HG03196 (cell line): ENCODE results near the gene STMND1.

Experiments
- ATAC-seq: cut with Tn5 transposase; IDR thresholded peaks from one replicate; pipeline ENCODE4 v1.9.1; 2021; ENCODE audit not compliant: unreplicated experiment

Gene STMND1

DNA sequence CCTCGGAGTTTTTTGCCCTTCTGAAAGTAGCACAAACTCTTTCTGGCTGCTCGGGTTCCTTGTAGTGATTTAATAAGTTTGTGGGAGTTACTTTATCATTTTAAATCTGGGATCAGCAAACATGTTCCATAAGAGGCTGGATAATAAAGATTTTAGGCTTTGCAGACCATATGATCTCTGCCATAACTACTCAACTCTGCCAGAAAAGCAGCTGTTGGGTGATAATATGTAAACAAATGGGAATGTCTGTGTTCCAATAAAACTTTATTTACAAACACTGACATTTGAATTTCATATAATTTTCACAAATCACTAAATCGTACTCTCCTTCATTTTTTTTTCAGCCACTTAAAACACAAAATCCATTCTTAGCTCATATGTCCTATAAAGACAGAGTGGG is 3.9 kb upstream of the STMND1 start:
- ATAC-seq = no peak

DNA sequence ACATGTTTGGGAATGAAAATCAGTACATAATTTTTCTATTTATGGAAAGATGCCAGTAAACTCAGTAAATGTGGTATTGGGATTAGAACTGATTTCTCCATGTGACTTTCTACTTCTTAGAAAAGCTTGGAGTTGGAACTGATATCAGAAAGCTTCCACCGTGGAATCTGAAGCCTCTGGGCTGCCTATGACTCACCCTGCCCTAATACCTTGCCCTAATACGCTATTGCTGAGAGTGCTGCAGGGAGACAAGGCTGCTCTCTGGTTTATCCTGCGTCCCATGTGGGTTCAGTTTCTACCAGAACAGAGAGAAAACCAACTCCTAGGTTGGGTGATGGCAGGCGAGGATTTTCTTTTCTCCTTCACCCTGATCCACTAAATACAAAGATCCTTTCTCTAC is 3.3 kb upstream of the STMND1 start:
- no peak for ATAC-seq

- ATAC-seq = no peak
Measured at GRCh38 chr6:17099401-17100059, 2.3 kb upstream of the STMND1 start.

DNA sequence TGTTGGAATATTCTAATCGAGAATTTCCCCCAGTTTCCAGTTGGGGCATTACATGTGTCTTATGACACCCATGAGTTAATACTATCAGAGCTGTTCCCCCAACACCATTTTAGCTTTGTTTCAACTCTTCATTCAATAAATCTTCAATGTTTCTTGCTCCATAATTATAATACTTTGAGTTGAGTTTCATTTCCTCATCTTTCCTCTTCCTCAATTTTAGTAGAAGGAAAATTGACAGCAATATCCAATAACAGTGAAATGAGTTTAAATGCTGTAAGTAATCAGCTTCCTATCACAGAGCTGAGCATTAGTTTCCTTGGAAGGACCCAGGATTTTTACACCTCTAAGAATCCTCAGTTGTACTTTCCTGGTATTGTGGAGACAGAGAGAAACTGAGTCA is 1.0 kb upstream of the STMND1 start:
- ATAC-seq = no peak

DNA sequence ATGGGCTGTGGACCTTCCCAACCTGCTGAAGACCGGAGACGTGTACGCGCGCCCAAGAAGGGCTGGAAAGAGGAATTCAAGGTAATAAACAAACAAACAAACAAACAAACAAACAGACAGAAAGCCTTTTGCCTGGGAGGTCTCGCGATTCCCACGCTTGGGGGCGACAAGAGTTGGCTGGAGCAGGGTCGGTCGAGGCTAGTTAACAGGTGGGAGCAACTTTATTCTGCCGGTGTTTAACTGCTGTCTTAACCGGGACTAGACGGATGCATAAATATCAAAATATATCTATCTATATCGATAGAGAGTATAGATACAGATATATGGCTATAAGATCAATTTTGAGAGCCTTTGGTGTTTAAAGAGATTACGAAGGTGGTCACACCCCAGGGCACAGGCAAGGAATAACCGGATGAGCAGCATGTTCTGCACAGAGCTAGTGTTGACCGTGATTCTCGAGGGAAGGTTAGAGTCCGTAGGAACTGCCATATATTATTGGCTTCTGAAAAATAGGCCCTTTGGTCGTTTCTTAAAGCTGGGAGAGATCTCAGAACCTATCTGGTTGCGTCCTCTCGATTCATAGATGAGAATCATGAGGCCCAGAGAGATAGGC is 514 bp downstream of the STMND1 start:
- ATAC-seq = no peak

- ATAC-seq = no peak
Measured at GRCh38 chr6:17103715-17104114, 1.9 kb downstream of the STMND1 start.

- ATAC-seq = no peak
Measured at GRCh38 chr6:17107863-17108262, 6.0 kb downstream of the STMND1 start.

DNA sequence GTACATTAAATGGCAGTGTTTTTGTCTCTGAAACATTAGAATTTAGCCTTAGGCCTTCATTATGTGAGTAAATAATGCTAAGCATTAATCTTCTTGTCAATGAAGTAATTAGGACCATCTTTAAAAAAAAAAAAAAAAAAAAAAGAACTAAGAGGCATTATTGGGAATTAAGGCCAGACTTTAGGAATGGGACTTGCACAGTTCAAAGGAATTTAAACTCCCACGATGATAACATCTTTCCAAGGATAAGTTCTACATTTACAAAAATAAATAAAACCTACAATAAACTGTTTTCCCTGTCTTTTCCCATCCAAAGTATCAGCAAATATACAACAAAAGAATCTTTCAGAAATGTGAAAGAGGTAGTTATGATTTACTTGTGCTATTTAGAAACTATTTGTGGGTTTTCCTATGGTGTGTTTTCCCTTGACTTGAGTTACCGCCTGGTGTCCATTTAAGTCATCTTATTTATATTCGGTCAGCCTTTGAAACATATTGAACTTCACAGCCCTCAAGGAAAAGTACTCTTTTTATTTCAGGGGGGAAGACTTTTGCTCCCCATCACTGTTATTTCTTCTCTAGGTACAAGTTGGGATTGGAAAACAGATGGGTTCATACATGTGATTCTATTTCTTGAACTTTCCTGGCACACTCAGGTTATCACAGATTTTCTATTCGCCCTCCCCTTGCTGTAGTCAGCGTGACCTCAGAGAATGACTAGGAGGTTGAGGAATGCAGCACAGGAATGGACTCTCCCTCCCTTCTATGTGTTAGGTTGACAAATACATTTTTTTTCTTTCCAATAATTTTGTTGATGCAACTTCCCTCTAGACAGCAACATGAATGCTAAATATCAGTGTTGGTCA is 13.6 kb downstream of the STMND1 start:
- ATAC-seq = no peak

GRCh38 chr6:17116117-17116440 is 14.2 kb downstream of the STMND1 start:
- no peak for ATAC-seq

DNA sequence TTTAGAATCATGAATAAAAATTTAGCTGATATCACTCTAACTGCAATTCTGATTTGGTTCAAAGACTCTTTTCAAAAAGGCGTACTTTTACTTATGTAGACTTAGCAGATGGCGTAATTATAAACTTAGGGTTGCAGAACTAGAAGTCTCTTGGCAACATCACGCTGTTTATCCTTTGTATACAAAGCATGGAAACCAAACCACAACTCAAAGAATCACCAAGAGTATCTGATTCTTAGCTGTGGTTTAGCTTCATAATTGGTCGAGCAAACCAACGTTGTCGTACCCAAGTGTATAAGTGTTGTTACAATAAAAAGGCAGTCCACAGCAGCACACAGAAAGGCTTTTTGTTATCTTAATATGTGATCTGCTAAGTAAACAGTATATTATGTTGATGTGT is 18.2 kb downstream of the STMND1 start:
- no peak for ATAC-seq

- no peak for ATAC-seq
Measured at GRCh38 chr6:17125407-17125806, 23.6 kb downstream of the STMND1 start.

DNA sequence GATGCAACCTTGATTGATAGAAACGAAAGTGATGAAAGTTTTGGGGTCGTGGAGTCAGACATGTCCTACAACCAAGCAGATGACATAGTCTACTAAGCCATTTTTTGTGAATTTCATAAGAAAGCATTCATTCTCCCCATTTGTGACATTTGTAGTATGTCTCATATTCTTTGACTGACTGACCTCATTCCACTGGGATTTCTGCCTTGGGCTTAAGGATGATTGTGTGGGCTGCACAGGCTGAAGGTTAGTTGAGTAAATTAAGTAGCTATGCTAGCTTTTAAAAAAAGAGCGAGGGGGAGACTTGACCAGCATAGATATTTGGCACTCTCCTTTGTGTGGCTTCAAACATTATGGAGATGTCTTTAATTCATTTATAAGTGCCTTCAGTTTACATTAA is 28.9 kb downstream of the STMND1 start:
- no peak for ATAC-seq

DNA sequence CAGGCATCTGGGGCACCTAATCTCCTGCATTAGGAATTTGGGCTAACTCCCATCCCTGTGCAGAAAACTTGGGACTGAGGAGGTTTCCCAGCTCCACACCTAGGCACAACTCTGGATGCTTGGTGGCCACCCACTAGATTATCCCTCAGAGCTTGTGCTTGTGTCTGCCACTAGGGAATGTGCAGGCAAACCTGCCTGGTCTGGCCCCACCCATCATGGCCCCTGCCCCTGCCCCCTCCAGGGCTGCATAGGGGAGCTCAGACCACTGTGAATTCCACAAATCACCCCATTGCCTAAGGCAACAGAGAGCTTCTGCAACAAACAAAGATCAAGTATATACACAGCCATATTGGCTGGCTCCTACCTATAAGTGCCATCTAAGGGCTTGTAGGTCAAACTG is 31.1 kb downstream of the STMND1 start:
- no peak for ATAC-seq

- no peak for ATAC-seq
Measured at GRCh38 chr6:17138033-17138432, 36.2 kb downstream of the STMND1 start.

GRCh38 chr6:17144016-17144415 is 42.2 kb downstream of the STMND1 start:
- ATAC-seq = no peak

DNA sequence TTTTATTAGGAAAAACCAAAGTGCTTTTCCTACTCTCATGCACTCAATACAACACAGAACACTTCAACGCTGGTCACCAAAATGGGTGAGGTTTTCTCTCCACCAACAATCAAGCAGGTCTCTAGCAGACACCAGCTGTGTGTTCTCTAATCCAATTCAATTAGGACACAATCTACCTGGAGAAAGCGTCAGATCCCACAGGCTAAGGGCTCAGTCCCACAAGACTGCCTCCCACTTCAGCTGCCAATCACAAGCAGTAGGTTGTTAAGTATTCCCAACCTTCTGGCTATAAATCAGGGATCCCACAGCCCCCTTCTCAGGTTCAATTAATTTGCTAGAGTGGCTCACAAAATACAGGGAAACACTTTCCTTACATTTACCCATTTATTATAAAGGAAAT is 47.7 kb downstream of the STMND1 start:
- no peak for ATAC-seq

DNA sequence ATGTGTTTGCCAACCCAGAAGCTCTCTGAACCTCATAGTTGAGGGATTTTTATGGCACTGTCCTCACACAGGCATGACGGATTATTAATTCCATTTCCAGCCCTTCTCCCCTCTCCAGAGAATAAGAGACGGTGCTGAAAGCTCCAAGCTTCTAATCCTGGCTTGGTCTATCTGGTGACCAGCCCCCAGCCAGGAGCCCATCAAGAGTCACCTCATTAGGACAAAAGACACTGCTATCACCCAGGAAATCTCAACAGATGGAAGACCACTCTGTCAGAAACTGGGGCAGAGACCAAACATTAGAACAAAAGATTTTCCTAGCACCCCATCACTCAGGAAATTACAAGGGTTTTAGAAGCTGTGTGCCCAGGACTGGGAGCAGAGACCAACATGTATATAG is 48.2 kb downstream of the STMND1 start:
- no peak for ATAC-seq

DNA sequence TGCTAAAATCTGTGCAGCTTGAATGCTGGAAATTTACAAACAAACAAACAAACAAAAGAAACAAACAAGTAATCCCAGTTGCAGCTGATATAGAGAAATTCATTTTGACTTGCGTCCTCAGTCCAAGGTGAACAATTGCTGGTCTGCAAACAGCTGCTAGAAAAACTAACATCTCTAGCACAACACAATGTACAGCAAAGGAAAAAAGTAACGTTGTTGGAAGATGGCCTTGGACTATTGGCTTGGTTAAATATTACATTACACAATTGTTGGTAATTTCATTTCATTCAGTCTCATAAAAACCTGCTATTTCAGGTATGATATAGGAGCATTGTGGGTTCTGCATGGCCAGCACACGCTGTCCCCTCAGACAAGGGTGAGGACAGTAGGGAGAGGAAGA is 50.0 kb downstream of the STMND1 start:
- ATAC-seq = no peak

GRCh38 chr6:17152703-17153102 is 50.9 kb downstream of the STMND1 start:
- no peak for ATAC-seq

DNA sequence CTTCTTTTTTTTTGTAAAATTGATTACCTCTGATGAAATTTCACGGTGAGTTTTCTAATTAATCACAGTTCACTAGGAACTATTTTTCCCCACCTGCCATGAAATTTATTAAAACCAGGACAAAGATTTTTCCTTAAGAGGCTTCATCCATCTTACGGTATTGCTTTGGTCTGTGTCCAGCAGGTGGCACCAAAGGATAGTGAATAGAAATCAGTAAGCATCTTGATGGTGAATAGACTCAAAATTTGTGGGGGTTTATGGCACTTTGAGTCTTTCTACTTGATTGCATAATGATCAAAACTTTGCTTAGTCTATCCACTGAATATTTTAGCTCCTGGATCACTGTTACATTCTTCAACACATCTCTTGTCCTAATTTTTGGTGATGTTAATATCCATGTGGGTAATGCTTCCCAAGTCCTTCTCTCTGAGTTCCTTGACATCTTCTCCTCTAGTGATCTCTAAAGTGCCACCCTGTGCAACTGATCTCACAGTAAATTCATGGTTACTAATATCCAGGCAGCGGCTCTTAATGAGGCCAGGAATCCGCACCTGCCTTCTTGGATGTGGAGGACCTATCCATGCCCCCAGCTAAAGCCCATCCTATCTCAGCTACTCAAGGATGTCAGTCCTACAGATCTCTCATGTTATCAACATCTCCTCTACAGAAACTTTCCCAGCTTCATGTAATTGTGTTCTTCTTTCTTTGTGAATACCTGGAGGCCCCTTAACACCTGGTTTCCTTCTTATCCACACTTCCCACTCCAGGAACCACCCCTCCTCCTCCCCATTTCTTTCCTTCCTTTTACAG is 54.5 kb downstream of the STMND1 start:
- ATAC-seq = no peak

DNA sequence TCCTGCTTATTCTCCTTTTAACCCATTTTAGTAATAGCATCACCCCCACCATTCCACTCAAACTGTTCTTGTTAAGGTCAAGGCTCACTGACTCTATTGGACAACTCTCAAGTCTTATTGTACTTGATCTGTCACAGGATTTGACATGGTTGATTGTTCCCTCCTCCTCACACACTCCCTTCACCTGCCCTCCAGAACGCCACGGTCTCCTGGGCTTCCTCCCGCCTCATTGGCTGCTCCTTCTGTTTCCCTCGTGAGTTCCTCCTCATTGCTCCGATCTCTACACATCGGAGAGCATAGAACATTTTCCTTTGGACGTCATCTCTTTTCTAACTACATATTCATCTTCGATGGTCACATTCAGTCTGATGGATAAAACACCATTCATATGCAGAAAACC is 55.1 kb downstream of the STMND1 start:
- ATAC-seq = no peak

- no peak for ATAC-seq
Measured at GRCh38 chr6:17157617-17158016, 55.8 kb downstream of the STMND1 start.
